GDM1 (cell line): ENCODE data around the gene ACSM5.
"Not testable (repeated sequence)": the region's sequence is repeated elsewhere in the genome, so short reads cannot be mapped to it uniquely, and the experiment has no call there.

Experiments
- DNase-seq: peaks from one replicate; lab custom pipeline; 2025; lab: John Stamatoyannopoulos, UW

Gene ACSM5

GRCh38 chr16:20399185-20399584 lies 10.1 kb upstream of the ACSM5 start:
- no peak for DNase-seq

DNA sequence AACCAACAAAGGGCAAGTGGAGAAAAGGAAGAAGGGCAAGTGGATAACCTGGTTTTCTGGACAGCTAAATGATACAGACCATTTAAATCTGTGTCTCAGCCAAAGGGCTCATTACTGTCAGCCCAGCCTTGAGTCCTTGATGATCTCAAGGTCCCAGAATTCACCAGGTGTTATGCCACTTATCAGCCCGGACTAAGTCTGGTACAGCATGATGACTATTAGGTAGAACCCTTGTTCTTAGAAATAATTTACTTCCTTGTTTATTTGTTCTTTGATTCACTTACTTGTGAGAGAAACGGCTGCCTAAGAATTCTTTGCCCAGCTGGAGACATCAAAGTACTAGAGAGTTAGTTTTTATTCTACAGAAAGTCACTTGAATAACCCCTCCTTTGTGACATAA lies 8.3 kb upstream of the ACSM5 start:
- DNase-seq, result no peak

DNA sequence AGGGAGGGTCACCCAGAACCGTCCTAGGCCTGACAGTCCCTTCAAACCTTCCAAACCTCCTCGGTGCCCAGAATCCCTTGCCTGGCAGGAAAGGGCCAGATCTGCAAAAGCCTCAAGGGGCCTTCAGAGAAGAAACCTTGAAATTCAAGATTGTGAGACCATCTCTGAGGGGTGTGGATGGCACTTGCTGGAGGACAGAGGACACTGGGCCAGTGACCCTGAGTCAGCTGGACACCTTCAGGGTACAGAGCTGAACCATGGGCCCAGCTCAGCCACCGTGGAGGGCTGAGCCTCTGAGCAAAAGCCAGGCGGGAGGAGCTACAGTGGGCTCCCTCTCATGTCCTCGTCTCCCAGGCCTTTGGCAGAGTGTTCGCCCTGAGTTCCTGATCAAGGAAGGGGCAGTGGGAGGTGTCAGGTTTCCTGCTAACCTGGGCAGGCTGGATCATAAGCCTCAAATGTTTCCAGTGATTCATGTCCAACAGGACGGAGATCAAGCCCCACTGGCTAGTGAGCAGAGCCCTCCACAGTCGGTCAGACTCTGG lies 7.8 kb upstream of the ACSM5 start:
- DNase-seq, result no peak

DNA sequence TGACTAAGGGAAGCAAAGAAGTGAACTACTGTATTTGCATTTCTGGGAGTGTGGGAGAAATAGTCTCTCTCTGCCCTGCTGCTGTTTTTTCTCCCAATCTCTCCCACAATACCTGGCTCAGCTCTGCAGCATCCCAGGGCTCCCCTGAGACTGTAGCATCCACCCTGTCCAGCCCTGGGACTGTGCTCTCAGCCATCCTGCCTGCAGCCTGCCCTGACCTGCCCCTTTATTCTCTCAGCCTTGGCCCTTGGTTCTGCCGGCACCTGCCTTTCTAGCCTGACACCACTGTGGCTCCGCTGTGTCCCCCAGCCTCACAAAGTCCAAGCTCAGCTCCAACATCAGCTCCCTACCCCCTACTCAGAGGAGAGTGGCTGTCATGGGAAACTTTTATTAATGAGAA lies 6.7 kb upstream of the ACSM5 start:
- no peak for DNase-seq

DNA sequence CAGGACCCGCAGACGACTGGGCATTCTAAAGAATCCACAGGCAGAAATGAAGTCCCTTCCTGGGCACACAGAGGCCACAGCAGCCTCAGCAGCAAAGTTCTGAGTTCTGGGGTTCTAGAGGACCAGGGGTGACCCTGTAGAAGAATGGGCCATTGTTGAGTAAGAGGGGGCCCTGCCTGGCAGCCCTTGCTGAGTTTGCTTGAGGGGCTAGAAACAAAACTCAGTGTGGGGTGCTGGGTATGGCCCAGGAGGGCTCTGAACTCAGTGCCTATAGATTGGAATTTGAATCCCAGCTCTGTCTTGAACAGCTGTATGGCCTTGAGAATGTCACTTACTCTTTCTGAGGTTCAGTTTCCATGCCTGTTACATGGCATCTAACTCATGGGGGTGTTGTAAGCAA lies 4.7 kb upstream of the ACSM5 start, which contains the start of gene PDILT:
Gene PDILT, minus strand, starts transcription at position 101 of the 400 bp plus-strand sequence. CDS start 5,437 bp downstream, outside the sequence.
- DNase-seq, result no peak

GRCh38 chr16:20410121-20410723 lies 888 bp downstream of the ACSM5 start:
- DNase-seq, result no peak

DNA sequence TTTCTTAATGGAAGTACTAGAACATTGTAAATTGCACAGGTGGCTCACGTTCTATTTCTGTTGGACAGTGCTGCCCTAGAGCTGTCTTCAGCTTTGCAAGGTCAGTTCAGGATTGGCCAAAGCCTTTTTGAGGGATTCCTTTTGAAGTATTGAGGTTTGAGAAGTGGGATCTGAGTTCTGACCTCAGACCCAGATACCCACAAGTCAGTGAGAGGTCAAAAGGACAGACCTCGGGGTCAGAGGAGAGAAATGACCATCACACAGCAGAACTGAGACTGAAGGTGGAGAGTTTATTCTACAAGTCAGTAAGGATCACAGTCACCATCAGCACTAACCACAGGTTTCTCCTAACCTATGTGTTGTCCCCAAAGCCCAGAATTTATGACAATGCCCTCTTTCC lies 1.7 kb downstream of the ACSM5 start:
- no peak for DNase-seq

GRCh38 chr16:20415541-20415940 lies 6.2 kb downstream of the ACSM5 start:
- DNase-seq, result no peak

DNA sequence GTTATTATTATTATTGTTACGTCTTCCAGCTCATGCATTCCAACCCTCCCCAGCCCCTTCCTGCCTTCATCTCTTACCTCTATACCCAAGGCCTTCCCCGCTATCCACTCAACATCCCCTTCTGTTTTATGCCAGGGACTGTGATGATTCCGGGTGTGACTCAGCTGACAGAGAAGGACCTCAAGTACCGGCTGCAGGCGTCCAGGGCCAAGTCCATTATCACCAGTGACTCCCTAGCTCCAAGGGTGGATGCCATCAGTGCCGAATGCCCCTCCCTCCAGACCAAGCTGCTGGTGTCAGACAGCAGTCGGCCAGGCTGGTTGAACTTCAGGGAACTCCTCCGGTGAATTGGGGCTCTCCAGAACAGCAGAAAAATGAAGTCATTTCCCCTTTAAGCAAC lies 9.8 kb downstream of the ACSM5 start:
- not testable (repeated sequence) for DNase-seq

GRCh38 chr16:20421748-20422147 lies 12.4 kb downstream of the ACSM5 start:
- DNase-seq, result not testable (repeated sequence)

GRCh38 chr16:20423772-20424128 lies 14.4 kb downstream of the ACSM5 start:
- DNase-seq, result not testable (repeated sequence)

DNA sequence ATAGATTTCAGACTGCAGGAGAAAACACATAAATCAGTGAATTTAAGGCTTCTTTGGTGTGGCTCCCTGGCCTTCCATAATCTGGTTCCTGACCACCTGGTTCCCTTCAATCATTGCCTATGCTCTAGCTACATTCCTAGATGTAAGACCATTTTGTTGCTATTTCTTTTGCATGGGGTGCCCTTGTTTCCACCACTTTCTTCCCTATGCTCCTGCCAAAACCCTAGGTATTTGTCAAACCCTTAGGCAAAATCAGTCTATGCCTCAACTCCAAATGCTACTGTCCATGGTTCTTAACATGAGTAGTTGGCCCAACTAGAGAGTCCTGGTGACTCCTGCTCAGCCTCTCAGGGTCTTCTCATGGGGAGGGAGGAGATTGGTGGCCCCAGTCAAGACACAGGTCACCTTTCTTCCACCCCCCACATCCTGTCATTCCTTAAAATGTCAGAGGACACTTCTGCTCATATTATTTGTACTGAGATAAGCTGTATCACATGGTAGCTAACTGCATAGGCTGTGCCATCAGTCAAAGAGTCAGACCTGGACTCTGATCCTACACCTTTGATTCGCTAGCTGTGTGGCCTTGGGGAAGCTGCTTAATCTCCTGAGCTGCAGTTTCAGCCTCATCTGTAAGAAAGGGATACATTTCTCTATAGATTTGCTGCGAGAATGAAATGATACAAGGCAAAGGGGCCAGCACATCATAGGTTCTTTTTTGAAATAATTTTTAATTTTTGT lies 15.0 kb downstream of the ACSM5 start:
- DNase-seq, result no peak

GRCh38 chr16:20427401-20427797 lies 18.1 kb downstream of the ACSM5 start:
- not testable (repeated sequence) for DNase-seq

DNA sequence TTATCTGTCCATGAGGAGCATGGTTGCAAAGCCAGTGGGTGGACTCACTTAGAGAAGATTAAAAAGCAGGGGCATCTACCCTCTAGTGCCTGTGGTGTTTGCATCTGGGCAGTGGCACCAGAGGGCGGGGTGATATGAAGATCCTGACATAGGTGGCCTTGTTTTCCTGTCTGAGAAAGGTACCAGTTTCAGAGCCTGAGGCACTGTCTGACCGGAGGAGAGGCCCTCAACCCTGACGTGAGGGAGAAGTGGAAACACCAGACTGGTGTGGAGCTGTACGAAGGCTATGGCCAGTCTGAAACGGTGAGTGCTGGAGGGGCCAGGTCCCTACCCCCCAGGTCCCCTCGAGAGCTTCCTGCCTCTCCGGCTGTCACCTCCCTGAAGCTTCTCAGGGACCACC lies 20.2 kb downstream of the ACSM5 start:
- not testable (repeated sequence) for DNase-seq

- DNase-seq, result not testable (repeated sequence)
Observed at GRCh38 chr16:20430480-20430879, 21.1 kb downstream of the ACSM5 start.

GRCh38 chr16:20430948-20431347 lies 21.6 kb downstream of the ACSM5 start:
- DNase-seq, result no peak

DNA sequence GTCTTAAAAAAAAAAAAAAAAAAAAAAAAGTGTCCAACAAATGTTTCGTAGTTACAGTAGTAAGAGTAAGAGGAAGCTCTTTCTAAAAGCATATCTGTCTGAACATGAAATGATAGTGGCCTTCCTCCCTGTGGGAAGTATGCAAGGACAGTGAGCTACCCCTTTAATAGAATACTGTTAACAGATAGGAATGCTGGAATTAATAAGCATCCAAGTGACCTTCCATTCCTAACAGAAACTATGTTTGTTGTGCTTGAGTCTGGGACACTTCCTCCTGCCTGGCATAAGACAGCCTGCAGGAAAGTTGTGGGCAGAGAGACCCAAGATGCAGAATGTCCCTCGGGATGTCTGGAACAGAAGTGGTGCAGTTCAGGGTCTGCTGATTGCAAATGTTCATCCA lies 29.6 kb downstream of the ACSM5 start:
- not testable (repeated sequence) for DNase-seq

- DNase-seq, result not testable (repeated sequence)
Observed at GRCh38 chr16:20439820-20440231, 30.5 kb downstream of the ACSM5 start.

- DNase-seq, result not testable (repeated sequence)
Observed at GRCh38 chr16:20440731-20441130, 31.4 kb downstream of the ACSM5 start.

DNA sequence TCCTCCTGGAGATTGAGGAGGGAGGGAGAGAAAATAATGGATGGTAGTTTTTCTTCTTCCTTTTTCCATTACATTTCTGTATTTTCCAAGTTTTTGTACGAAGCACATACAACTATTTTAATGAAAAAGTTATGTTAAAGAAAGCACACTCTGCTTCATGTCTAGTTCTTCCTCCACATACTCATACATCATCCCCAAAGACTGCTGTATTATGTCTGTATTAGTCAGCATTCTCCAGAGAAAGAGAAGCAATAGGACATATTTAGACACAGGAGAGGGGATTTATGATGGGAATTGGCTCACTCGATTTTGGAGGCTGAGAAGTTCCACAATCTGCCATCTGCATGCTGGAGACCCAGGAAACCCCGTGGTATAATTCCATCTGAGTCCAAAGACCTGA lies 31.9 kb downstream of the ACSM5 start:
- no peak for DNase-seq

- not testable (repeated sequence) for DNase-seq
Observed at GRCh38 chr16:20441859-20442258, 32.5 kb downstream of the ACSM5 start.

DNA sequence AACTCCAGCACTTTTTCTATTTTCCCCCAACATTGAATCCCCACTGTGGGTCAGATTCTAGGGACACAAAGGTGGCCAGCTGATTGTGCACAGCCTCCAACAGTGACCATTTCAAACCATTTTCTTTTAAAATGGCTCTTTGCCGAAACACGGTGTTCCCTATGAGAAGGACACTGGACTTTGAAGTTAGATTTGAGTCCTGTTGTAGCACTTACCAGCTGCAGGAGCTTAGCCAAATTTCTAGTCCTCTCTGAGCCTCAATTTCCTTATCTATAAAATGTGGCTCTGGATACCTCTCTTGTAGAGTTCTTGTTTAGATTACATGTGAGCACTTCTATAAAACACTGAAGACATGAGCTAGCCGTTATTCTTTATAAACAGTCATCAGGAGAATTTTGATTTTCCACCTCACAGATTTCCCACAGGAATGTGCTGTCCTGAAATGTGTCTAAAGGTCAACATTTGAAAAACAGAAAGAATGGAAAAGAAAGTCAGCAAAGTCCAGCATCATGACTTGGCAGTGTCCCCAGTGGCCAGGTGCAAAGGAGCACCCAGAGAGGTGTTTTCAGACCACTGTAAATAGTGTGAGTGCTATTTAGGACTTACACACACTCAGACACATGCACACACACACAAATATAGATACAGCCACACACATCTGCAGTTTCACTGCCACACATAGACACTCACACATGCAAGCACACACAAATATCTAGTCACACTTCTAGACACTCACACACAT lies 37.5 kb downstream of the ACSM5 start:
- DNase-seq, result not testable (repeated sequence)

DNA sequence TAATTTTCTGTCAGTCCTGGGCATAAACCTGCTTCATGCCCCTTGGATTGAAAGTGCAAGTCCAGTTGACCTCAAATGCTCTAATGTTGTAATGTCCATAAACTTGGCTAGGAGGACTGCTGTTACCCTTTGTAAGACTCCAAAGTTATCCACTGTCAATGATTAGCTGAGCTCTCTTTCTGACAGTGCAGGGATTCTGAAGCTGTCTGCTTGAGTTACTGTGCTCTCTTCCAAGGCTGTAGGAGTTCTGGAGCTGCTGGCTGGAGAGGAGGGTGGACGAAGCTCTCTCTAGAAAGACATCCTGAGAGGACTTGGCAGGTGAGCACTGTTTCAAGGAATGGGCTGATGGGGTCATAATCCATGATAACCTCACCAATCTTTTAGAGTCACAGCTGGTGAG lies 42.0 kb downstream of the ACSM5 start, which contains the start of gene ACSM2A:
Gene ACSM2A, plus strand, starts transcription at position 158 of the 400 bp plus-strand sequence. CDS start 8,594 bp downstream, outside the sequence.
- not testable (repeated sequence) for DNase-seq
